ENCODE results near the gene CYP4F22. TPM values are rescaled to one million over a fixed set of nuclear protein-coding genes. Genes with fewer than 3 reads are reported as not detected.

Gene CYP4F22
- total and polyA plus RNA-seq, 10 of the 15 experiments (the other 5 are each of a cell fraction or from before 2014, with no cell fraction given) = not detected

DNA sequence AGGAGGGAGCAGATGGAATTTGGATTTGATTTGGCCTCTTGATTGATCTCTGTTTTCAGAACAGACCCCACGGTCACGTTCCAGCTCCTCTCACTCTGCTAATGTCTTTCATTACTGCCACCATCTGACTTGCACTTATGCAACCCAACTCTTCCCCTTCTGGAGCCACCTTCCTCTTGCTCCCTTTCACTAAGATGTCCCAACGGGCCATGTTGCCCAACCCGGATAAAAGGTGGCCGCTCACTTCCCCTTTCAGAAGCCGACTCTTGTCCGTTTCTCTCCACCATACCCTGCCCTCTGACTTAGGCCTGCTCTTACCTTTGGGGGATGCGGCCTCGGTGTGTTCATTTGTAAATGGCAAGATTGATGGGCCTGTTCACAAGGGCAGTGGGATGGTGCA, 79.3 kb downstream of the CYP4F22 start:
- RAD21 ChIA-PET (ENCODE audit: unreplicated experiment) = no interaction called here
- H3K27me3 ChIP-seq (replicated peaks in 1 of 2; ENCODE audit: control insufficient read depth in 2 of 2, insufficient read depth in 2 of 2, low read length in 1 of 2) = no peaks in the 10 kb centered on the region
- SMC1A ChIA-PET (ENCODE audit: uncharacterized antibody, unreplicated experiment) = no interaction called here
- DNase-seq (ENCODE audit: low read depth, low spot score) (no peak), ATAC-seq (no peak), FAIRE-seq (no peak)
- no peak overlapping the region for H2AFZ ChIP-seq (ENCODE audit: control insufficient read depth, low read depth, low read length)
- no TSS peak for BruUV-seq (replicated peaks)
- H3K9ac ChIP-seq (ENCODE audit: control insufficient read depth, insufficient read depth, low read length) = no peak overlapping the region
- no peaks in the 10 kb centered on the region for H3K79me2 ChIP-seq (ENCODE audit: control insufficient read depth, insufficient read depth, low read length)
- CTCF ChIA-PET = no interaction called here
- intact Hi-C loops (cut with micrococcal nuclease; ENCODE audit: unreplicated experiment) (no loop called here), in situ Hi-C loops (cut with MboI) (no loop called here)
- H3K36me3 ChIP-seq (ENCODE audit: control insufficient read depth in 2 of 2, insufficient read depth in 2 of 2, low read length in 1 of 2) = no peaks in the 10 kb centered on the region
- POLR2A ChIA-PET = no interaction called here
- H3K4me3 ChIP-seq = no peak overlapping the region
- no peak overlapping the region for H3K4me2 ChIP-seq (ENCODE audit: control insufficient read depth, insufficient read depth)
- H4K20me1 ChIP-seq (ENCODE audit: control insufficient read depth, insufficient read depth) = no peaks in the 10 kb centered on the region
- H3K27ac ChIP-seq (ENCODE audit: control insufficient read depth, insufficient read depth) = no peak overlapping the region
- no peaks in the 10 kb centered on the region; the same call in 2 of the 3 replicates for H3K9me3 ChIP-seq (replicated peaks; ENCODE audit: control insufficient read depth, insufficient read depth, low read length)
- H3K4me1 ChIP-seq (ENCODE audit: control insufficient read depth, insufficient read depth, low read length) = no peaks in the 10 kb centered on the region
- 61% methylated on average over 9 of the region's 9 CpGs for WGBS (ENCODE audit: insufficient coverage, insufficient replicate concordance, low lambda C conversion rate, missing lambda C conversion rate)
- TF ChIP-seq YY1 (IDR thresholded peaks at IDR 0.05; ENCODE audit: low read depth, low read length) (no peak), MTA3 (IDR thresholded peaks at IDR 0.05; ENCODE audit: borderline replicate concordance, low read length) (no peak), SIN3A (IDR thresholded peaks at IDR 0.05; ENCODE audit: low read depth, low read length) (no peak), EED (IDR thresholded peaks at IDR 0.05; ENCODE audit: low read depth) (no peak), NFYB (IDR thresholded peaks at IDR 0.05; ENCODE audit: insufficient read depth, low read depth, low read length) (no peak), PAX8 (IDR thresholded peaks at IDR 0.05) (no peak), CREB1 (IDR thresholded peaks at IDR 0.05; ENCODE audit: low read depth) (no peak), HCFC1 (IDR thresholded peaks at IDR 0.05; ENCODE audit: low read length) (no peak), IKZF2 (IDR thresholded peaks at IDR 0.05) (no peak)
- TF ChIP-seq, protein P1, sequence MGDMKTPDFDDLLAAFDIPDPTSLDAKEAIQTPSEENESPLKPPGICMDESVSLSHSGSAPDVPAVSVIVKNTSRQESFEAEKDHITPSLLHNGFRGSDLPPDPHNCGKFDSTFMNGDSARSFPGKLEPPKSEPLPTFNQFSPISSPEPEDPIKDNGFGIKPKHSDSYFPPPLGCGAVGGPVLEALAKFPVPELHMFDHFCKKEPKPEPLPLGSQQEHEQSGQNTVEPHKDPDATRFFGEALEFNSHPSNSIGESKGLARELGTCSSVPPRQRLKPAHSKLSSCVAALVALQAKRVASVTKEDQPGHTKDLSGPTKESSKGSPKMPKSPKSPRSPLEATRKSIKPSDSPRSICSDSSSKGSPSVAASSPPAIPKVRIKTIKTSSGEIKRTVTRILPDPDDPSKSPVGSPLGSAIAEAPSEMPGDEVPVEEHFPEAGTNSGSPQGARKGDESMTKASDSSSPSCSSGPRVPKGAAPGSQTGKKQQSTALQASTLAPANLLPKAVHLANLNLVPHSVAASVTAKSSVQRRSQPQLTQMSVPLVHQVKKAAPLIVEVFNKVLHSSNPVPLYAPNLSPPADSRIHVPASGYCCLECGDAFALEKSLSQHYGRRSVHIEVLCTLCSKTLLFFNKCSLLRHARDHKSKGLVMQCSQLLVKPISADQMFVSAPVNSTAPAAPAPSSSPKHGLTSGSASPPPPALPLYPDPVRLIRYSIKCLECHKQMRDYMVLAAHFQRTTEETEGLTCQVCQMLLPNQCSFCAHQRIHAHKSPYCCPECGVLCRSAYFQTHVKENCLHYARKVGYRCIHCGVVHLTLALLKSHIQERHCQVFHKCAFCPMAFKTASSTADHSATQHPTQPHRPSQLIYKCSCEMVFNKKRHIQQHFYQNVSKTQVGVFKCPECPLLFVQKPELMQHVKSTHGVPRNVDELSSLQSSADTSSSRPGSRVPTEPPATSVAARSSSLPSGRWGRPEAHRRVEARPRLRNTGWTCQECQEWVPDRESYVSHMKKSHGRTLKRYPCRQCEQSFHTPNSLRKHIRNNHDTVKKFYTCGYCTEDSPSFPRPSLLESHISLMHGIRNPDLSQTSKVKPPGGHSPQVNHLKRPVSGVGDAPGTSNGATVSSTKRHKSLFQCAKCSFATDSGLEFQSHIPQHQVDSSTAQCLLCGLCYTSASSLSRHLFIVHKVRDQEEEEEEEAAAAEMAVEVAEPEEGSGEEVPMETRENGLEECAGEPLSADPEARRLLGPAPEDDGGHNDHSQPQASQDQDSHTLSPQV (IDR thresholded peaks at IDR 0.05) = no peak
- TF ChIP-seq, protein P2, sequence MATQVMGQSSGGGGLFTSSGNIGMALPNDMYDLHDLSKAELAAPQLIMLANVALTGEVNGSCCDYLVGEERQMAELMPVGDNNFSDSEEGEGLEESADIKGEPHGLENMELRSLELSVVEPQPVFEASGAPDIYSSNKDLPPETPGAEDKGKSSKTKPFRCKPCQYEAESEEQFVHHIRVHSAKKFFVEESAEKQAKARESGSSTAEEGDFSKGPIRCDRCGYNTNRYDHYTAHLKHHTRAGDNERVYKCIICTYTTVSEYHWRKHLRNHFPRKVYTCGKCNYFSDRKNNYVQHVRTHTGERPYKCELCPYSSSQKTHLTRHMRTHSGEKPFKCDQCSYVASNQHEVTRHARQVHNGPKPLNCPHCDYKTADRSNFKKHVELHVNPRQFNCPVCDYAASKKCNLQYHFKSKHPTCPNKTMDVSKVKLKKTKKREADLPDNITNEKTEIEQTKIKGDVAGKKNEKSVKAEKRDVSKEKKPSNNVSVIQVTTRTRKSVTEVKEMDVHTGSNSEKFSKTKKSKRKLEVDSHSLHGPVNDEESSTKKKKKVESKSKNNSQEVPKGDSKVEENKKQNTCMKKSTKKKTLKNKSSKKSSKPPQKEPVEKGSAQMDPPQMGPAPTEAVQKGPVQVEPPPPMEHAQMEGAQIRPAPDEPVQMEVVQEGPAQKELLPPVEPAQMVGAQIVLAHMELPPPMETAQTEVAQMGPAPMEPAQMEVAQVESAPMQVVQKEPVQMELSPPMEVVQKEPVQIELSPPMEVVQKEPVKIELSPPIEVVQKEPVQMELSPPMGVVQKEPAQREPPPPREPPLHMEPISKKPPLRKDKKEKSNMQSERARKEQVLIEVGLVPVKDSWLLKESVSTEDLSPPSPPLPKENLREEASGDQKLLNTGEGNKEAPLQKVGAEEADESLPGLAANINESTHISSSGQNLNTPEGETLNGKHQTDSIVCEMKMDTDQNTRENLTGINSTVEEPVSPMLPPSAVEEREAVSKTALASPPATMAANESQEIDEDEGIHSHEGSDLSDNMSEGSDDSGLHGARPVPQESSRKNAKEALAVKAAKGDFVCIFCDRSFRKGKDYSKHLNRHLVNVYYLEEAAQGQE (IDR thresholded peaks at IDR 0.05; ENCODE audit: low read depth, low read length) = no peak
- TF ChIP-seq, protein P3, sequence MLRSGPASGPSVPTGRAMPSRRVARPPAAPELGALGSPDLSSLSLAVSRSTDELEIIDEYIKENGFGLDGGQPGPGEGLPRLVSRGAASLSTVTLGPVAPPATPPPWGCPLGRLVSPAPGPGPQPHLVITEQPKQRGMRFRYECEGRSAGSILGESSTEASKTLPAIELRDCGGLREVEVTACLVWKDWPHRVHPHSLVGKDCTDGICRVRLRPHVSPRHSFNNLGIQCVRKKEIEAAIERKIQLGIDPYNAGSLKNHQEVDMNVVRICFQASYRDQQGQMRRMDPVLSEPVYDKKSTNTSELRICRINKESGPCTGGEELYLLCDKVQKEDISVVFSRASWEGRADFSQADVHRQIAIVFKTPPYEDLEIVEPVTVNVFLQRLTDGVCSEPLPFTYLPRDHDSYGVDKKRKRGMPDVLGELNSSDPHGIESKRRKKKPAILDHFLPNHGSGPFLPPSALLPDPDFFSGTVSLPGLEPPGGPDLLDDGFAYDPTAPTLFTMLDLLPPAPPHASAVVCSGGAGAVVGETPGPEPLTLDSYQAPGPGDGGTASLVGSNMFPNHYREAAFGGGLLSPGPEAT (IDR thresholded peaks at IDR 0.05; ENCODE audit: low read depth) = no peak
- TF ChIP-seq, protein P4, sequence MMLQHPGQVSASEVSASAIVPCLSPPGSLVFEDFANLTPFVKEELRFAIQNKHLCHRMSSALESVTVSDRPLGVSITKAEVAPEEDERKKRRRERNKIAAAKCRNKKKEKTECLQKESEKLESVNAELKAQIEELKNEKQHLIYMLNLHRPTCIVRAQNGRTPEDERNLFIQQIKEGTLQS (IDR thresholded peaks at IDR 0.05; ENCODE audit: borderline replicate concordance, extremely low read depth, low read depth, low read length) = no peak
- TF ChIP-seq, protein P5, sequence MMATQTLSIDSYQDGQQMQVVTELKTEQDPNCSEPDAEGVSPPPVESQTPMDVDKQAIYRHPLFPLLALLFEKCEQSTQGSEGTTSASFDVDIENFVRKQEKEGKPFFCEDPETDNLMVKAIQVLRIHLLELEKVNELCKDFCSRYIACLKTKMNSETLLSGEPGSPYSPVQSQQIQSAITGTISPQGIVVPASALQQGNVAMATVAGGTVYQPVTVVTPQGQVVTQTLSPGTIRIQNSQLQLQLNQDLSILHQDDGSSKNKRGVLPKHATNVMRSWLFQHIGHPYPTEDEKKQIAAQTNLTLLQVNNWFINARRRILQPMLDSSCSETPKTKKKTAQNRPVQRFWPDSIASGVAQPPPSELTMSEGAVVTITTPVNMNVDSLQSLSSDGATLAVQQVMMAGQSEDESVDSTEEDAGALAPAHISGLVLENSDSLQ (IDR thresholded peaks at IDR 0.05) = no peak

Data from GM12878 (cell line).